Measurements from ENCODE around the gene PRDM10. TPM values are rescaled to one million over a fixed set of nuclear protein-coding genes. Genes with fewer than 3 reads are reported as not detected.
A peak's percentile ranks its signal among the peaks of the same experiment; 100 is the strongest.

The PRDM10 gene
- total and polyA plus RNA-seq, 8 donors: 1.7 to 148 (median 7.0) TPM

DNA sequence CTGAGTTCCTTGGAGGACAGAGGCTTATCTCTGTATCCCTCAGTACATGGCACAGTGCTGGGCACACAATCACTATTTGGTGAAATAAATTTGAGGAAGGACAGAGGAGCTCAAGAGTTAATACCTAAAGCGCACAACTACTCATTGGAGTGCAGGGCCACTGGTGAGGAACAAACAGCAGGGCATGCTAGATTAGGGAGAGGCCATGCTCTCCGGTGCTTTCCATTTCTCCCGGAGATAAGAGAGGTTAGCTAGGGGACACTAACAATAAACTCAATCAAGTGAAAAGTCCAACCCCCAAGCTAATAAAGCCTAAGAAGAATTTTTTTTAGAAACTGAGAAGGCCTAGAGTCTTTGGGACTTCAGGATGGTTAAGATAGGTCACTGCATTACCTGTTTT lies 136.3 kb downstream of the PRDM10 start:
- H3K9me3 ChIP-seq: no peaks in the 10 kb centered on the region
- peak in 1 of 2 donors; percentile 66 for DNase-seq
- WGBS, 5 donors: 25 to 54% (median 37%) methylated on average over 3 of the region's 3 CpGs
- H3K36me3 ChIP-seq: peaks cover 59 to 92% (median 86%) of the 10 kb centered on the region in 4 donors
- peaks cover 5 to 32% (median 15%) of the 10 kb centered on the region in 4 donors for H3K4me1 ChIP-seq
- no peak overlapping the region for H3K4me3 ChIP-seq
- intact Hi-C loops (cut with DNase I; ENCODE audit: low total_unique reads): no loop called here
- H3K27ac ChIP-seq: peak overlapping the region in 2 of 5 donors; percentile 1 to 28
- no peaks in the 10 kb centered on the region for H3K27me3 ChIP-seq
- no peak for TF ChIP-seq EP300 (IDR thresholded peaks at IDR 0.05)
- TF ChIP-seq POLR2A (IDR thresholded peaks at IDR 0.05): no peak
- TF ChIP-seq, protein P1, sequence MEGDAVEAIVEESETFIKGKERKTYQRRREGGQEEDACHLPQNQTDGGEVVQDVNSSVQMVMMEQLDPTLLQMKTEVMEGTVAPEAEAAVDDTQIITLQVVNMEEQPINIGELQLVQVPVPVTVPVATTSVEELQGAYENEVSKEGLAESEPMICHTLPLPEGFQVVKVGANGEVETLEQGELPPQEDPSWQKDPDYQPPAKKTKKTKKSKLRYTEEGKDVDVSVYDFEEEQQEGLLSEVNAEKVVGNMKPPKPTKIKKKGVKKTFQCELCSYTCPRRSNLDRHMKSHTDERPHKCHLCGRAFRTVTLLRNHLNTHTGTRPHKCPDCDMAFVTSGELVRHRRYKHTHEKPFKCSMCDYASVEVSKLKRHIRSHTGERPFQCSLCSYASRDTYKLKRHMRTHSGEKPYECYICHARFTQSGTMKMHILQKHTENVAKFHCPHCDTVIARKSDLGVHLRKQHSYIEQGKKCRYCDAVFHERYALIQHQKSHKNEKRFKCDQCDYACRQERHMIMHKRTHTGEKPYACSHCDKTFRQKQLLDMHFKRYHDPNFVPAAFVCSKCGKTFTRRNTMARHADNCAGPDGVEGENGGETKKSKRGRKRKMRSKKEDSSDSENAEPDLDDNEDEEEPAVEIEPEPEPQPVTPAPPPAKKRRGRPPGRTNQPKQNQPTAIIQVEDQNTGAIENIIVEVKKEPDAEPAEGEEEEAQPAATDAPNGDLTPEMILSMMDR (IDR thresholded peaks at IDR 0.05): no peak
- TF ChIP-seq POLR2AphosphoS5 (IDR thresholded peaks at IDR 0.05): peak in 1 of 3 donors; percentile 37

DNA sequence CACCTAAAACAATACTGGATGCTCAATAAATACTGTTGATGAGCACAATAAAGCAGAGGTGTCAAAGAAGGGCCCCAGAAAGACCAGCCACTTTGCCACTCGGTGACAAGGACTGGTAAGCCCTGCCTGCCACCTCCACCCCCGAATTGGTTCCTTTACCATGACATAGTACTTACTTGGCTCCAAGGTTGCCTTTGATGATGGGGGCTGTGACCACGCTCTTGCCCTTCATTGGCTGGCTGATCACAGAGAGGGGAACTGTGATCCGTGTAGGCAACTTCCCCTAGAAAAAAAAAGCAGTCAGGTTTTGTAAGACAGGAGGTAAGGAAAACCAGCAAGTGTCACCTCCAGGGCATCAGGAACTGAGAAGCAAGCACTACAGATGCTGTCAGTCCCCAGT lies 136.9 kb downstream of the PRDM10 start:
- Histone ChIP-seq H3K9me3 (no peaks in the 10 kb centered on the region), H3K4me3 (no peak overlapping the region), H3K4me1 (peaks cover 5 to 35% (median 17%) of the 10 kb centered on the region in 4 donors), H3K36me3 (peaks cover 53 to 87% (median 83%) of the 10 kb centered on the region in 4 donors), H3K27me3 (no peaks in the 10 kb centered on the region), H3K27ac (peak overlapping the region in 1 of 5 donors; percentile 1)
- no peak for DNase-seq
- intact Hi-C loops (cut with DNase I; ENCODE audit: low total_unique reads): no loop called here
- 67 to 75% (median 72%) methylated on average over 4 of the region's 4 CpGs for WGBS, 5 donors
- no peak for TF ChIP-seq EP300 (IDR thresholded peaks at IDR 0.05)
- TF ChIP-seq POLR2AphosphoS5 (IDR thresholded peaks at IDR 0.05): no peak
- TF ChIP-seq POLR2A (IDR thresholded peaks at IDR 0.05): no peak
- TF ChIP-seq, protein P1 (IDR thresholded peaks at IDR 0.05): no peak

DNA sequence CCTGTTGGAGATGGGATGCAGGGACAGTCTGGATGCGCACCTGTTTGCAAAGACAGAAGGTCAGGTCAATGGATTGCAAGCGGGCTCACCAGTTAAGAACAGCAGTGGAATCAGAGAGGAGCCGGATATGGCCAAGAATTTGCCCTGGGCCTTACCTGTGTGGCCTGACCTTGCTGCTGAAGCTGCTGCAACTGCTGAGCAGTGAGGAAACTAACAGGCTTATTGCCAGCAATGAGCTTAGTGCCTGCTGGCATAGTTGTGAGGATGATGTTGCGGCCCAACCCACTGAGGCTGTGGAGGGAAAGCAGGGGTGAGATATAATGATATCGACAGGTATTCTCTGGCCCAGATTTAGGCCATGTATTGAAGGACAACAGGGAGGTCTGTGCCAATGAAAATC lies 137.8 kb downstream of the PRDM10 start:
- 84 to 89% (median 85%) methylated on average over 4 to 5 of the region's 5 CpGs for WGBS, 5 donors
- intact Hi-C loops (cut with DNase I; ENCODE audit: low total_unique reads): no loop called here
- no peaks in the 10 kb centered on the region for H3K27me3 ChIP-seq
- no peak for DNase-seq
- peaks cover 46 to 87% (median 83%) of the 10 kb centered on the region in 4 donors for H3K36me3 ChIP-seq
- no peak overlapping the region for H3K4me3 ChIP-seq
- TF ChIP-seq EP300 (IDR thresholded peaks at IDR 0.05): no peak
- TF ChIP-seq POLR2AphosphoS5 (IDR thresholded peaks at IDR 0.05): no peak
- TF ChIP-seq, protein P1 (IDR thresholded peaks at IDR 0.05): no peak
- TF ChIP-seq POLR2A (IDR thresholded peaks at IDR 0.05): no peak
- H3K27ac ChIP-seq: no peak overlapping the region
- no peaks in the 10 kb centered on the region for H3K9me3 ChIP-seq
- H3K4me1 ChIP-seq: peaks cover 5 to 35% (median 17%) of the 10 kb centered on the region in 4 donors

DNA sequence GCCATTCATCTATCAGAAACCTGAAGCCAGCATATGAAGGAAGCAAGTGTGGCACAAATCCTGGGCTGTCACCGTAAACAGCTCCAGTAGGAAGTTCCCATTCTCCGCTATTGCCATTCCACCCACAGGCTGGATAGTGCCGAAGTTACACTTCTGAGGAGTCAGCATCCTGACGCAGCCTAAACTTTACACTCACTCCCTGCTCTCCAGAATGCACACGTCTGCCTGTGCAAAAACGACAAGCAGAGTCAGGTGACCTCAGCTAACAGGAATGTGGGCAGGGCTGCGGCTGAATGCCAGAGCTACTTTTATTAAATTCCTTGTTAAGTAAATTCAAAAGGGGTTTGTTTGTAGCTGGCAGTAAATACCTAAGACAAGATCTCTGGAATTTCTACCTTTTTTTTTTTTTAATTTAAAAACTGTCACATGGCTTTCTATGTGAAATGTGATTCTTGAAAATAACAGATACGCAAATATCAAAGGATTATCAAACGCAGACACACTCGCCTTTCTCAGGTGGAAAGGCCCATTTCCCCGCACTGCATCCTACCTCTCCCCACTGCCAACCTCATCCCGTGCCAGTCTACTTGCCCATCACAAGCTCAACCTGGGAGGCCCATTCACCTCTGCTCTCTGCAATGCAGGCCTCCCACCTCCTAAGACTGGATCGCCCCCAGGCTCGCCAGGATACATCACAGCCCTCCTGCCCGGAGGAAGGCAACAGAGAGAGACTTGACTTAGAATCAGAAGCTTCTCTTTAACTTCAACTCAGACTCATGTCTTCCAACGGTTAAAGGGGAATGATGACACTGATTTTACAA lies 140.7 kb downstream of the PRDM10 start:
- peak overlapping the region; percentile 53 to 74 (median 66) for H3K27ac ChIP-seq
- WGBS, 5 donors: 41 to 53% (median 48%) methylated on average over 16 of the region's 16 CpGs
- TF ChIP-seq POLR2AphosphoS5 (IDR thresholded peaks at IDR 0.05): peak in 1 of 3 donors; percentile 77
- no peak for TF ChIP-seq POLR2A (IDR thresholded peaks at IDR 0.05)
- TF ChIP-seq, protein P1 (IDR thresholded peaks at IDR 0.05): no peak
- peaks cover 5 to 28% (median 16%) of the 10 kb centered on the region in 4 donors for H3K4me1 ChIP-seq
- DNase-seq: peak; percentile 89 to 95
- no peak overlapping the region for H3K4me3 ChIP-seq
- no peaks in the 10 kb centered on the region for H3K27me3 ChIP-seq
- intact Hi-C loops (cut with DNase I; ENCODE audit: low total_unique reads): no loop called here
- H3K9me3 ChIP-seq: no peaks in the 10 kb centered on the region
- peaks cover 29 to 80% (median 67%) of the 10 kb centered on the region in 4 donors for H3K36me3 ChIP-seq
